NCI-H2196 treated with DMSO at 0.1 percent for 48 hours (cell line): Measurements from ENCODE around the gene BABAM2.

Experiments
- DNase-seq: peaks from one replicate; lab custom pipeline; 2025; ENCODE audit not compliant: unreplicated experiment; lab: John Stamatoyannopoulos, UW

The BABAM2 gene

GRCh38 chr2:28271231-28271918, 380.8 kb downstream of the BABAM2 start:
- no peak for DNase-seq

GRCh38 chr2:28271919-28272250, 381.4 kb downstream of the BABAM2 start:
- no peak for DNase-seq

- no peak for DNase-seq
Observed at GRCh38 chr2:28273751-28274150, 383.2 kb downstream of the BABAM2 start.

GRCh38 chr2:28274911-28275685, 384.6 kb downstream of the BABAM2 start:
- no peak for DNase-seq

- peak; percentile 5 for DNase-seq
Observed at GRCh38 chr2:28276076-28276618, 385.6 kb downstream of the BABAM2 start.

- no peak for DNase-seq
Observed at GRCh38 chr2:28276807-28277206, 386.3 kb downstream of the BABAM2 start.

- DNase-seq, result no peak
Observed at GRCh38 chr2:28277466-28277865, 386.9 kb downstream of the BABAM2 start.

GRCh38 chr2:28279371-28279770, 388.8 kb downstream of the BABAM2 start:
- no peak for DNase-seq

GRCh38 chr2:28280619-28281018, 390.1 kb downstream of the BABAM2 start:
- DNase-seq, result no peak

- DNase-seq, result no peak
Observed at GRCh38 chr2:28281739-28282138, 391.2 kb downstream of the BABAM2 start.

- DNase-seq, result no peak
Observed at GRCh38 chr2:28282248-28282647, 391.7 kb downstream of the BABAM2 start.

- no peak for DNase-seq
Observed at GRCh38 chr2:28282861-28283646, 392.5 kb downstream of the BABAM2 start.

GRCh38 chr2:28283861-28284260, 393.3 kb downstream of the BABAM2 start:
- DNase-seq, result no peak

- DNase-seq, result no peak
Observed at GRCh38 chr2:28286678-28287077, 396.1 kb downstream of the BABAM2 start.

GRCh38 chr2:28287256-28287915, 396.9 kb downstream of the BABAM2 start:
- no peak for DNase-seq

GRCh38 chr2:28288620-28289019, 398.1 kb downstream of the BABAM2 start:
- DNase-seq, result no peak

- no peak for DNase-seq
Observed at GRCh38 chr2:28291811-28292440, 401.4 kb downstream of the BABAM2 start.

GRCh38 chr2:28292491-28292890, 402.0 kb downstream of the BABAM2 start:
- DNase-seq, result no peak

- DNase-seq, result no peak
Observed at GRCh38 chr2:28293416-28293815, 402.9 kb downstream of the BABAM2 start.

GRCh38 chr2:28294451-28294850, 403.9 kb downstream of the BABAM2 start:
- DNase-seq, result no peak

GRCh38 chr2:28296243-28296642, 405.7 kb downstream of the BABAM2 start:
- DNase-seq, result no peak
